Neural cell (in vitro differentiated cells): Measurements from ENCODE around the gene NACC2.

ENCODE experiments used
- CTCF ChIP-seq: fragments of 450-650 bp; IDR thresholded peaks from 2 replicates; pipeline ENCODE4 v1.5.1; 2014; ENCODE audit warnings: antibody characterized with exemption, mild to moderate bottlenecking, moderate library complexity; ENCODE audit not compliant: poor library complexity, severe bottlenecking
- RAD21 ChIP-seq: fragments of 450-650 bp; conservative IDR thresholded peaks from 2 replicates; pipeline ENCODE4 v1.6.1; 2014; ENCODE audit warnings: antibody characterized with exemption, mild to moderate bottlenecking, moderate library complexity
- SMC3 ChIP-seq: fragments of 450-650 bp; conservative IDR thresholded peaks from 2 replicates; pipeline ENCODE4 v1.6.1; 2014; ENCODE audit warnings: antibody characterized with exemption, mild to moderate bottlenecking, moderate library complexity; ENCODE audit not compliant: poor library complexity

- TF ChIP-seq CTCF (no peak), SMC3 (no peak), RAD21 (no peak)
Measured at GRCh38 chr9:136045595-136046553, 49.2 kb downstream of the NACC2 start.
